ENCODE data around the gene DDC.
A peak's percentile ranks its signal among the peaks of the same experiment; 100 is the strongest.
"Not testable (repeated sequence)": the region's sequence is repeated elsewhere in the genome, so short reads cannot be mapped to it uniquely, and the experiment has no call there.

Gene DDC

GRCh38 chr7:50461695-50462094 lies 103.5 kb downstream of the DDC start:
- DNase-seq (ENCODE audit: low read depth in 1 of 2, low spot score in 1 of 2) = no peak

GRCh38 chr7:50459183-50459582 lies 106.0 kb downstream of the DDC start:
- not testable (repeated sequence) for DNase-seq (ENCODE audit: low read depth in 1 of 2, low spot score in 1 of 2)

GRCh38 chr7:50458651-50459050 lies 106.6 kb downstream of the DDC start:
- not testable (repeated sequence) for DNase-seq (ENCODE audit: low read depth in 1 of 2, low spot score in 1 of 2)

GRCh38 chr7:50456371-50457123 lies 108.7 kb downstream of the DDC start:
- no peak for DNase-seq (ENCODE audit: low read depth in 1 of 2, low spot score in 1 of 2)

GRCh38 chr7:50455658-50456057 lies 109.5 kb downstream of the DDC start:
- no peak for DNase-seq (ENCODE audit: low read depth in 1 of 2, low spot score in 1 of 2)

GRCh38 chr7:50454968-50455367 lies 110.2 kb downstream of the DDC start:
- DNase-seq (ENCODE audit: low read depth in 1 of 2, low spot score in 1 of 2) = no peak

GRCh38 chr7:50450590-50451032 lies 114.6 kb downstream of the DDC start:
- DNase-seq (ENCODE audit: low read depth in 1 of 2, low spot score in 1 of 2) = no peak

GRCh38 chr7:50449881-50450589 lies 115.2 kb downstream of the DDC start, which contains the start of gene FIGNL1:
TSS of gene FIGNL1 (minus strand) at chr7:50450350. CDS start at chr7:50447287, 3,063 bp downstream.
- DNase-seq (ENCODE audit: low read depth in 1 of 2, low spot score in 1 of 2) = peak; percentile 60 to 77

GRCh38 chr7:50449501-50449880 lies 115.7 kb downstream of the DDC start:
- no peak for DNase-seq (ENCODE audit: low read depth in 1 of 2, low spot score in 1 of 2)

- no peak for DNase-seq (ENCODE audit: low read depth in 1 of 2, low spot score in 1 of 2)
These were observed 116.4 kb downstream of the DDC start for GRCh38 chr7:50448823-50449222.

- no peak for DNase-seq (ENCODE audit: low read depth in 1 of 2, low spot score in 1 of 2)
These were observed 118.7 kb downstream of the DDC start for GRCh38 chr7:50446542-50446960.

- no peak for DNase-seq (ENCODE audit: low read depth in 1 of 2, low spot score in 1 of 2)
These were observed 128.9 kb downstream of the DDC start for GRCh38 chr7:50436133-50436806.

- DNase-seq (ENCODE audit: low read depth in 1 of 2, low spot score in 1 of 2) = no peak
These were observed 133.4 kb downstream of the DDC start for GRCh38 chr7:50431722-50432305.

GRCh38 chr7:50431316-50431715 lies 133.9 kb downstream of the DDC start:
- no peak for DNase-seq (ENCODE audit: low read depth in 1 of 2, low spot score in 1 of 2)

GRCh38 chr7:50428911-50429310 lies 136.3 kb downstream of the DDC start:
- no peak for DNase-seq (ENCODE audit: low read depth in 1 of 2, low spot score in 1 of 2)

GRCh38 chr7:50427518-50427917 lies 137.7 kb downstream of the DDC start:
- no peak for DNase-seq (ENCODE audit: low read depth in 1 of 2, low spot score in 1 of 2)

GRCh38 chr7:50426280-50427045 lies 138.7 kb downstream of the DDC start:
- DNase-seq (ENCODE audit: low read depth in 1 of 2, low spot score in 1 of 2) = no peak

- DNase-seq (ENCODE audit: low read depth in 1 of 2, low spot score in 1 of 2) = no peak
These were observed 139.9 kb downstream of the DDC start for GRCh38 chr7:50425318-50425717.

- DNase-seq (ENCODE audit: low read depth in 1 of 2, low spot score in 1 of 2) = no peak
These were observed 141.3 kb downstream of the DDC start for GRCh38 chr7:50423860-50424259.

GRCh38 chr7:50422858-50423257 lies 142.3 kb downstream of the DDC start:
- DNase-seq (ENCODE audit: low read depth in 1 of 2, low spot score in 1 of 2) = no peak

GRCh38 chr7:50421043-50421442 lies 144.2 kb downstream of the DDC start:
- no peak for DNase-seq (ENCODE audit: low read depth in 1 of 2, low spot score in 1 of 2)
